CD4-positive, alpha-beta T cell treated with Interleukin-4 for 4 hours (primary cell): ENCODE data around the gene SLC34A1.
"Not testable (repeated sequence)": the region's sequence is repeated elsewhere in the genome, so short reads cannot be mapped to it uniquely, and the experiment has no call there.

Experiments
- DNase-seq: peaks from one replicate; pipeline ENCODE4 v3.0.0-alpha.2; 2020

The SLC34A1 gene

DNA sequence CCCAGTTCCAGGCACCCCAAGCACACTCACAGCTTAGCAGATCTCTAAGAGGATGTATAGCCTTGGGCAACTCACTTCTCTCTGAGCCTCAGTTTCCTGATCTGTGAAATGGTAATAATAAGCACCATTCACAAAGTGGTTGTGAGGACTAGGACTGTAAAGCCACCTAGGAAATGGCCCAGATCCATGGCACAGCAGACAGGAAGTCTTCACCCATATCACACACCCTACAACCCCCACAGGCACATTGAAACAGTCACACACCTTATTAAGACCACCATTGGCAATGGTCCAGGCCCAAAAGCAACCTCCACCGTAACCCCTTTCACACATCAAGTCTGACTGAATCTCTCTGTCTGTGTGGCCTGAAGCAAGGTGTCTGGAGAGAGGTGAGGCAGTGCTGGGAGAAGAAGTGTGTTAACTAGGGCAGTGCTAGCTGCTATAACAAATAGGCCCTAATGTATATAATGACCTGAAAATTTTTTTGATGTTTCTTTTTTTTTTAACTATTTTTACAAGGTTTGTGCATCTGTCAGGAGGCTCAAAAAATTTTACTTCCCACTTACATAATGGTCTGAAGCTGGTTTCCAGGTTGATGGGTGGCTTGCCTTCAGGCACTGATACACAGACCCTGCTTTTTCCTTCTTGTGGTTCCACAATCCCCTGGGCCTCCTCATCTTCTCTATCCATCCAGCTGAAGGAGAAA lies 28.9 kb upstream of the SLC34A1 start:
- DNase-seq = no peak

DNA sequence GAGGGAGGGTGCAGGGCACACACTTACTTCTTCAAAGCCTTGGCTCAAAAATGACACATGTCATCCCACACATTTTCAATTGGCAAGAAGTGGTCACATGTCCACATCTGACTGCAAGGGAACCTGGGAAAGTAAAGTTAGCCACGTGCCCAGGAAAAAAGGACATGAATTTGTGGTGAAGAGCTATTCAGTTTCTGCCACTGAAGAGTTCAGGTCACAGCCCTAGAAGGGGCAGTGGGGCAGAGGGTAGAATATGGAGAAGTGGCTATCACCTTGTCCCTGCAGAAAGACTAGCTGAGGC lies 28.4 kb upstream of the SLC34A1 start:
- DNase-seq = no peak

DNA sequence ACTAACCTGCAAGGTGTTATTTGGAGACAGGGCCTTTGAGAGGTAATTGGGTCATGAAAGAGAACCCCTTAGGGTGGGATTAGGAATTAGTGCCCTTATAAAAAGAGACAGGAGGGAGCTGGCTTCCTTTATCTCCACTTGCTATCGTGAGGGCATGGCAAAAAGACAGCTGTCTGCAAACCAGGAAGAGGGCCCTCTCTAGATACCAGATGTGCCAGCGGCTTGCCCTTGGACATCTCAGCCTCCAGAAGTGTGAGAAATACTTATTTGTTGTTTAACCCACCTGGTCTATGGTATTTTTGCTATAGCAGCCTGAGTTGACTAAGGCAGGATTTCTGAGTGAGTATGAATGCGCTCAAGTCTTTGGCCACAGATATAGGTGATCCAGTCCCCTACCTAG lies 27.5 kb upstream of the SLC34A1 start:
- DNase-seq = no peak

DNA sequence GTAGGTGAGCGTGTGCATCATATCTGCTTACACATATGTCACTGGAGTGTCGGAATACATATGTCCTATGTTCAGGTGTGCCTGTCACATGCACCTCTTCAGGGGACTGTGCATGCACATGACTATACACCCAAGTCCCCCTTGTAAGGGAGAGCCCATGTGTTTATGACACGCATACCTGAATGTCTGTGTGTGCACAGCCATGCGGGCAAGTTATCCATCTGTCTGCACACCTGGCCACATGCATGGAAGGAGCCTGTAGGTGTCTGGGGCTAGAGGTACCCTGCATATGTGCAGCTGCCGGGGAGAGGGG lies 27.1 kb upstream of the SLC34A1 start:
- DNase-seq = no peak

DNA sequence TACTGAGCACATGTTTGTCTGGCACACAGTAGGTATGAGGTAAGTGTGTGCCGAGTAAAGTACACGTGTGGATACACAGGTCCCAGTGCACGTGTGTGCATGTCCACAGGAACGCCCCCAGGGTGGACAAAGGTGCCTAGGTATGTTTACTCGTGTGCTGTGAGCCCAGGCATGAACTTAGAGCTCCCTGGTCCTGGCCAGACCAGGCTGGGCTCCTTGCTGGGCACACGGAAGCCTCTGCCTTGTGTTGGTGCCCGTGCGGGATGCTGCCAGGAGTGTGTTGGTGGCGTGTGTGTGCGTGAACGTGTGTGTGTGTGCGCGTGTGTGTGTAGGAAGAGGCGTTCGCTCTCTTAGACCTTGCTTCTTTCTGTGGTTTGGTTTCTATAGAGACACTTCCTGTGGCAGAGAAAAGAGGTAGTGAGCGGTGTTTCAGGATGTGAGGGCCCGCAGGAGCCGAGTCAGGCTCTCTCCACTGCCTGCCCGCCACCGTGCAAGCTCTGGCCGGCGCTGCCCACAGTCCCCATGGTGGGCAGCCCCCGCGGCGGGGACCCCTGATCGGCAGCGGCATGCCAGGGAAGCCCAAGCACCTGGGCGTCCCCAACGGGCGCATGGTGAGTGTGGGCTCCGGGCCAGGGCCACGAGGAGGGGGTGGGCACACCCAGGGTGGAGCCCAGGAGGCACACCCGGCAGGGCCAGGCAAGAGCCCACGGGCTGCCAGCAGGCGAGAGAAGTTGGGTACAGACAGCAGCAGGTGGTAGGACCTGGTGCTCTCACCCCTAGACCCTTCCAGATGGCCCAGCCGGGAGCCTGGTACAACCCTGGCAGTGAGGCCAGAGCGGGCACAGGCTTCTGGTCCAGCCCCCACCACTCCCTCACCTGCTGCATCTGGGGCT lies 26.5 kb upstream of the SLC34A1 start, which contains the start of gene RGS14:
Gene RGS14, plus strand, starts transcription at position 466 of the 893 bp plus-strand sequence. Its CDS starts 101 bp downstream, at position 567.
- peak; percentile 91 for DNase-seq

DNA sequence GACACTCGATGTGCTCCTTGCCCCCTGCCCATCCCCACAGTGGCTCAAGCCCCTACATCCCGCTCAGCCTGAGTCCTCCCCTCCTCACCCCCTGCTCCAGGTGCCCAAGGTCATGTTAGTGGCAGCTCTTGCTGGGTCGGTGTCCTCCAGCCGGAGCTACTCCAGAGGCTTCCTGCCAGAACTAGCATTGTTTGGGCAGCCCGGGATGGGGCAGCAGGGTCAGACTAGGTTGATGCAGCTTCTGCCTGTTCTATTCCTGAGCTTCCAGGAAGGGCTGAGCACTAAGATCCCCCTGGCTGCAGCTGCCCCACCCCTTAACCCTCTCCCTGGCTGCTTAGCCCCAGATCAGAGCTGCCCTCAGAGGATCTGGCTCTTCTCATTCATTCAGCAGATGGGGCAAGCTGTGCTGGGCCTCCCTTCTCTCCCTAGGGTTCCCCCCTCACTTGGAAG lies 25.8 kb upstream of the SLC34A1 start:
- no peak for DNase-seq

DNA sequence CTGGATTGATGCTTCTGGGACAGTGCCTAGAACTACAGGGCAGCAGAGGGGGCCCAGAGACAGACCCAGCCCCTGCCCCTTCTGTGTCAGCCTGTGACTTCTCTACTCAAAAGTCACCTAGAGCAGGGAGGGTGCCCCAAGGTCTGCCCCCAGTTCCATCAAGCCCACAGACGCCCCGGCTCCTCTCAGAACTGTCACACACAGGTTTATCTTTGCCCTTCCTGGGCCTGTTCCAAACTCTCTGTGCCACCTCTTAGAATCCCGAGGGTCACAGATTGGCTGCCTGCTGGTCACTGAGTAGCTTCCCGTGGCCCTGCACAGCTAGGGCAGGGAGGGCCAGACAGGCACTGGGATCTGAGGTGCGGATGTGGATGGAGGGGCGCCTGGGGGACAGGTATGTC lies 24.8 kb upstream of the SLC34A1 start:
- no peak for DNase-seq

DNA sequence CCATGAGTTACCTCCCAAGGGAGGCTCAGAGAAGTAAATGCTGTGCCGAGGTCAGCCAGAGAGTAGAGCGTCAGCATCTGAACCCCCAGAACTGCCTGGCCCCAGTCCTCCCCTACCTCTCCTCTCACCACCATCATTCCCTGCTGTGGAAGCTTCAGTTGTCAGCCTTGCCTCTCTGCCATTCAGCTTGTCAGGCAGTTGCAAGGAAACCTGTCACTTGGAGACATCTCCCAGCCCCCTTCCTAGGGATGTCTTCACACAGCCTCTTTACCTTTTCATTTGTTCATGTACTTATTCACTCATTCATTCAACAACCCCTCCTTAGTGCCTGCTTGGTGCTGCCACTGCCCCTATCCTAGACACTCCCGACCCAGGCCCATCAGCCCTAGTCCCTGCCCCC lies 24.4 kb upstream of the SLC34A1 start:
- DNase-seq = no peak

DNA sequence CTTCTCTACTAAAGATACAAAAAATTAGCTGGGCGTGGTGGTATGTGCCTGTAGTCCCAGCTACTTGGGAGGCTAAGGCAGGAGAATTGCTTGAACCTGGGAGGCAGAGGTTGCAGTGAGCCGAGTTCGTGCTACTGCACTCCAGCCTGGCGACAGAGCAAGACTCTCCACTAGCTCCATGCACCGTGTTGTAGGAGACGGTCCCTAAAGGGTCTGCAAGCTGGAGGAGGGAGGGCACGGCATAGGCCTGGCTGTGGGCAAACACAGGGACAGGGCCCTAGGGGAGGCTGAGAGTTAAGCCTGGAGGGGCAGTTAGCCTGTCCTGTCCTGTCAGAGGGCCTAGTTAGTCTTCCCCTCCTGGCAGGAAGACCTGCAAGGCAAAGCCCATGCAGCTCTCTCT lies 23.5 kb upstream of the SLC34A1 start:
- not testable (repeated sequence) for DNase-seq

DNA sequence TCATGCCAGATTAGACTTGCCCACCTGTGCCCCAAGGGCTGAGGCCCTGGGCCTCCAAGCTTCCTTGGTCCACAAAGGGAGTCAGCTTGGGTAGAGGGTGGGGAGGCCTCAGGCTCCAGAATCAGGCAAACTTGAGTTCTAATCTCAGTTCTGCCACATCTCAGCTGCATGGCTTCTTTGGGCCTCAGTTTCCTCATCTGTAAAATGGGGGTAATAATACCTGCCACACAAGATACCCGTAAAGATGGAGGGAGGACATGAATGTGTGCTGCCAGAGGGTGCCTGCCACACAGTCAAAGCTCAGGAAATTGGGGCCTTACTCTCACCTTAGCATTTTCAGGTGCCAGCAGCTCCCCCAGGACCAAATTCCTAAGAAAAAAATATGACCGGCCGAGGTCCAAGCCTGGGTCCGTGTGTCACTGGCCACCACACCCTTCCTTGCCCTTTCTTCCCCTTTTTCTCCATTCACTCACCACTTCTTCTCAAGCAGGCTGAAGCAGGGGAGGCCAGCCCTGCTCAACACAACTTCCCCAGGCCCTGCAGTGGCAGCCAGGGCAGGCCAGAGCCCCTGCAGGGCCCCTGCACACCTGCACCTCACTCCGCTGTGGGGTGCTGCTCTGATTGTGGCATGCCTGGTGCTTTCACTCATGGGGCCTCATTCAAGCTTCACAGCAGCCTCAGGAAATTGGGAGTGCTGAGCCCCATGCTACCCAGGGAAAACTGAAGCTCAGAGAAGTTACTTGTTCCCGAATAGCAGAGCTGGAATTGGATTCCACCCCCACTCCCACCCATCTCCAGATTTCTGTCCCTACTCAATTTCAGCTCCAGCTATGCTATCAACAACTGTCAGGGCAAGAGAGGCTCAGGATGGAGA lies 22.6 kb upstream of the SLC34A1 start:
- no peak for DNase-seq

DNA sequence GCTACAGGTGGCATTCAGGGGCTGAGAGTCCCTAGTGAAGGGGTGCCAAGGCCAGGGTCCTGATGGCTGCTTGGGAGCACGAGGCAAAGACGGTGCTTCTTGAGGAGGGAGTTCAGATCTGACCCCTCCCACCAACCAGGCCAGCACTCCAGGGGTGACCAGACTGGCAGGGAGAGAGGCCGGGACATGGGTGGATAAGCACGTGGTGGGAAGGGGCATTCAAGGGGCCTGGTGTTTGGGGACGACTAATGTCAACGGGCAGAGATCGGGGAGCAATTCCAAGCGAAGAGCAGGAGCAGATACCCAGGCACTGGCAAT lies 22.0 kb upstream of the SLC34A1 start:
- no peak for DNase-seq

DNA sequence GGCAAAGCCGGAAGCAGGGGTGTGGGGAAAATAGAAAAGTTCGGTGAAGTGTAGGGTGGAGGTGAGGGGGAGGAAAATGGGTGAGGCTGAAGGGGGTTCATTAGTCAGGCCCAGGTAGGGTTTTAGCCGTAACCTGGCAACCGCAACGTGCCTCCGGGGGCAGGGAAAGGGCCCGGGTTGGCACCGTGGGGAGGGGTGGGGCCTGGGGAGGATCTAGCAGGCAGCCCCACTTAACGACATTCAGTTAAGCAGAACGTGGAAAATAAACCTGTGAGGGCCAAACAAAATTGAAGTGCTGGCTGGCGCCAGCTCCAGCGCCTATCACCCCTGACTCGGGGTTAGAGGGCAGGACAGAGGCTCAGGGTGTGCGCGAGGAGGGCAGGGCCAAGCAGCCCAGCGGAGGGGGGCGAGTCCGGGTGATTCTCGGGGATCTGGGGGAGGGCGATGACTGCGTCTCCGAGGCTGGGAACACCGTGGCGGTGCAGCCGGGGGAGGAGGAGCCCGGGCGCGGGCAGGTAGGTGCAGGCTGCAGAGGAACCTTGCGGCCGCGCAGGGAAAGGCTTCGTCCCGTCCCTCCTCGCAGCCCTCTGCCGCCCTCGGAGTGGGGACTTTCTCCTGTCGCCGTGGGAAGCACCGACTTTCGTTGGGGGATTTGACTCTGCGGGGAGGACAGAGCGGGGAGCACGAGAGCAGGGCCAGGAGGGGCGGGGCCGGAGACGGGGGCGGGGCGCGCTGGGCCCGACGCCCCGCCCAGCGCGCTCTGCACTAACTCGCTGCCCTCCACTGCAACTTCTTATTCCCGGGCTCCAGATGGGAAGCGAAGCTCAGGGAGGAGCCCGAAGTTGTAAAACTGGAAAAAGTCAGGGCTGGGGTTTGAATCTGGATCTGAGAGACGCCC lies 21.4 kb upstream of the SLC34A1 start:
- DNase-seq = peak; percentile 82

DNA sequence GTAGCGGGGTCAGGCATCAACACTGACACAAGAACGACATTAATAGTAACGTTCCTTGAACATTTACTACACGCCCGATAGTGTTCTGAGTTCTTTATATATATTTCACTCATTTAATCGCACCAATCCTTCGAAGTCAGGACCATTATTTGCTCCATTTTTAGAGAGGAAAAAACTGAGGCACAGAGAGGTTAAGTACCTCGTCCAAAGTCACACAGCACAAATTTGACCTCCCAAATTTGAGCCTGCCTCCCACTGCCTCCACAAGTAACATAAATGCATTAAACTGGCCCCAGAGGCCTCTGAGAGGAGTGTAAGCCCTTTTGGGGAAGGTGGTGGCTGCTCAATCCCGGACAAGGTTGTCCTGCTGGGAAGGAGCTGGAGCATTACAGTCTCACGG lies 20.7 kb upstream of the SLC34A1 start:
- no peak for DNase-seq

DNA sequence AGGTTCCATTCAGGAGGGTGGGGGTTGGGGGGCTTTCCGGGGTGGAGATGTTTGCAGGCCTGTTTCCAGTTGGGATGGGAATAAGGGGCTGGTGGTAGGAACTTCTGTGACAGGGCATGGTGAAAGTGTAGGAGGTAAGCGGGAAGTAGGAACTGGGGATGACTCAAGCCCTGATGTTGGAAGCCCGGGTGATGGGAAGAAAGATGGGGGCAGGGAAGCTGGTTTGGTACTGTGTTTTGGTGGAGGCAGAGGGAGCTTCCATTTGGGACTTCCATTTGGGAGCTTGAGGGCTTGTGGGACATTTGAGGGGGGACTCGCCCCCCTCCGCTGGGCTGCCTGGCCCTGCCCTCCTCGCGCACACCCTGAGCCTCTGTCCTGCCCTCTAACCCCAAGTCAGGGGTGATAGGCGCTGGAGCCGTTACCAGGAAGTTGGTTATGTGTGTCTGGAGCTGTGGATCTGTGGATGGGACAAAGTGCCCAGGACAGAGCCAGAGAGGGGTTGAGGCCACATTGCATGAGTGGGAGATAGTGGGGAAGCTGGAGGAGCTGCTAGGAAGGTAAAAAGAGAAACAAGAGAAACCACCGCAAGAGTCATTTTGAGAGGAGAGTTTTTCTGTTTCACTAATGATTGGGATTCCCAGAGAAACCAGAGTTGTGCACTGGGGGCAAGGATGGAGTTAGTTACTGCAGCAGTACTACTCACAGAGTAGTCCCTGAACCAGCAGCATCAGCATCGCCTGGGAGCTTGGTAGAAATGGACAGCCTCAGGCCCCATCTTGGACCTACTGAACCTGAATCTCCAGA lies 19.9 kb upstream of the SLC34A1 start:
- no peak for DNase-seq

DNA sequence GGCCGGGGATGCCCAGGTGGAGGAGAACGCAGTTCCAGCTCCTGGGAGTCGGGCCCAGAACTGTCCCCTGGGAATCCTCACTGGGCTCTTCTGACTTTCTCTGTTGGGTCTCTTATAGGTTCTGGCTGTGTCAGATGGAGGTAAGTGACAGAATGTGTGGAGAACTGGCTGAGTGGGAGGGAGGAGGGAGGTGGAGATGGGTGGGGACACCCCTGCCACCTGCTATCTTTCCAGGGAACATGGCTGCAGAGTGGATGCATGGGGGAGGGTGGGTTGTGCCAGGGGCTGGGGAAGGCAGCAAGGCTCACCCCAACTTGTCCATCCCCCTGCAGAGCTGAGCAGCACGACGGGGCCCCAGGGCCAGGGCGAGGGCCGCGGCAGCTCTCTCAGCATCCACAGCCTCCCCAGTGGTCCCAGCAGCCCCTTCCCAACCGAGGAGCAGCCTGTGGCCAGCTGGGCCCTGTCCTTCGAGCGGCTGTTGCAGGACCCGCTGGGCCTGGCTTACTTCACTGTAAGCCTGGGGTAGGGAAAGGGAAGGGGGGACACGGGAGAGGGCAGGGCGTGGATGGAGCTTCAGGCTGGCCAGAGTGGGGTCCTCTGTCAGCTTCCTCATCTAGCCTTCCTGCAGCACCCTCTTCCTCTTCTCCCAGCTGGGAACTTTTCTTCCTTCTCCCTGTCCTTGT lies 18.2 kb upstream of the SLC34A1 start:
- DNase-seq = no peak

DNA sequence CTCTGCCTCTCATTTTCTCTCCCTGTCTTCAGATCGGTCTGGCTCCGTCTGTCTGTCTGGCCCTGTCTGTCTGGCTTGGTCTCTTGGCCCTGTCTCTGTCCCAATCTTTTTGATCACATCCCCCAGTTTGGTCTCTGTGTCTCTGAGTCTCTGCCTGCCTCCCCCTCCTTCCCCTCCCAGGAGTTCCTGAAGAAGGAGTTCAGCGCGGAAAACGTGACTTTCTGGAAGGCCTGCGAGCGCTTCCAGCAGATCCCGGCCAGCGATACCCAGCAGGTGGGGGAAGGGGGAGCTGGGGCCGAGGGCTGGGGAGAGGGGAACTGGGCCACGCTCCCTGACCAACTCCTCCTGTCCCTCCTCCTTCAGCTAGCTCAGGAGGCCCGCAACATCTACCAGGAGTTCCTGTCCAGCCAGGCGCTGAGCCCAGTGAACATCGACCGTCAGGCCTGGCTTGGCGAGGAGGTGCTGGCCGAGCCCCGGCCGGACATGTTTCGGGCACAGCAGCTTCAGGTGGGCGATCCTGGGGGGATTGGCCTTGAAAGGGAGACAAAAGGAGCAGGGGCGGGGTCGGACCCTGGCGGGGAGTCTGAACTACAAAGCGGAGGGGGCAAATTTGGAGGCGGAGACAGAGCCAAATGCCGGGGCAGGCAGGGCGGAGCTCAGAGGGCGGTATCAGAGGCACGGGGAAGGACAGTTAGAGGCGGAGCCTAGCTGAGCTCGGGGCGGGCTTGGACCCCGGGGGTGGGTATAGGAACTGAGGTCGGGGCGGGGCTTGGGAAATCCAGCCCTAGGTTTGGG lies 17.5 kb upstream of the SLC34A1 start:
- no peak for DNase-seq

DNA sequence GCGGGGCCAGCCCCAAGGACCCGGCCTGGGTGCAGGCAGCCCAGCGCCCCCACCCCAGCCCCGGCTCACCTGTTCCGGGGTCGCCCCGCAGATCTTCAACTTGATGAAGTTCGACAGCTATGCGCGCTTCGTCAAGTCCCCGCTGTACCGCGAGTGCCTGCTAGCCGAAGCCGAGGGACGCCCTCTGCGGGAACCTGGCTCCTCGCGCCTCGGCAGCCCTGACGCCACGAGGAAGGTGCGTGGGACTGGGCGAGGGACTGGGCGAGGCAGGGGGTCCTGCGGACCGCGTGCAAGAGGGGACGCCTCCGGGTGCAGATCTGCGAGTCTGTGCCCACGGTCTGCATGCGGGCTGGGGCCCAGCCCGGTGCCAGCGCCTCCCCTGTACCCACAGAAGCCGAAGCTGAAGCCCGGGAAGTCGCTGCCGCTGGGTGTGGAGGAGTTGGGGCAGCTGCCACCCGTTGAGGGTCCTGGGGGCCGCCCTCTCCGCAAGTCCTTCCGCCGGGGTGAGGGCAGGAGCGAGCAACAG lies 16.8 kb upstream of the SLC34A1 start:
- DNase-seq = no peak

DNA sequence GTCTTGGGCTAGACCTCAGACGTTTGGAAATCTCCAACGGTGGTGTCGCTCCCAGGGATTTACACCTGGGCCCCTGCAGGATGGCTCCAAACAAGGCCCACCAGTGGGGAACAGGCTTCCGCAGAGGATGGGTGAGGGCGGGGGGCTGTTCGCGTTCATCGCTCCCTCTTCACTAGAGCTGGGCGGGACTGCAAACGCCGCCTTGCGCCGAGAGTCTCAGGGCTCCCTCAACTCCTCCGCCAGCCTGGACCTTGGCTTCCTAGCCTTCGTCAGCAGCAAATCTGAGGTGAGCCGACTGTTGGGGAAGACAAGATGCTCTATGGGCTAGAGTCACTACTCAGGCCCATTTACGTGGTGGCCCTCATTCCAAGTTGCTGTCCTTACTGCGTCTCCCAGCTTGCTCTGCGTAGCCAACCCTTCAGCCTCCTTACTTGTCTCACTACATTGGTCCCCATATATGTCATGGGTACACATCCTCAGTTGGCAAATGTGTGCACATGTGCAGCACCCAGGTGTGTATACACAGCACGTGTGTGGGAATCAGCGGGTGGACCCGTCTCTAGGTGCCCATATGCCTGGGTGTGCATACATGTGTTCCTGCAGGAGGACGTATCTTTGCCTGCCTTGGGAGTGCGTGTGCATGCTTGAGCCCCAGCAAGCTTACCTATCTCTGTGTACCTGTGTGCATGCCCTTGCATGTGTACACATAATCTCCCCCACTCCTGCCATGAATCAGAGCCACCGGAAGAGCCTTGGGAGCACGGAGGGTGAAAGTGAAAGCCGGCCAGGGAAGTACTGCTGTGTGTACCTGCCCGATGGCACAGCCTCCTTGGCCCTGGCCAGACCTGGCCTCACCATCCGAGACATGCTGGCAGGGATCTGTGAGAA lies 16.0 kb upstream of the SLC34A1 start:
- DNase-seq = no peak
